Measurements from ENCODE around the gene PKNOX2. TPM values are rescaled to one million over a fixed set of nuclear protein-coding genes. Genes with fewer than 3 reads are reported as not detected.

The PKNOX2 gene
- total RNA-seq, 1 donor from 2014 or later: 3.4 TPM

DNA sequence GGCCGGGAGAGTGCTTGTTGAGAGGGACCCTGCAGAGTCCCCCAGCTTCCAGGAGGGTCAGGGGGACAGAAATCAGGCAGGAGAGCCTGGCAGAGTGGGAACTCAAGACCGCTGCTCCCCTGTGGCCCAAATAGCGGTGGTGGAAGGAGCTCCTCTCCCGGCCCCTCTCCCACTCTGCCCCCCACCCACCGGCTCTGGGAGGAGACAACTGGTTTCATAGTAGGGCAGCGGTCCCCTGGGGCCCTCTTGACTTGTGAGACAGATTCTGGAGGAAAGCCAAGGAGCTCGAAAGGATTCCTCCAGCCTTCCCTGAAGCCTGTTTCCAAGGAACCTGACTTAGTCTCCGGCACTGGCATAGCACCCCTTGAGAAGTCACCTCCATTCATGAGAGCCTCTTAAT lies 10.1 kb downstream of the PKNOX2 start:
- Histone ChIP-seq H3K9me3 (no peaks in the 10 kb centered on the region), H3K4me3 (no peak overlapping the region), H3K4me1 (peaks cover 19% of the 10 kb centered on the region), H3K27ac (no peak overlapping the region), H3K36me3 (no peaks in the 10 kb centered on the region), H3K27me3 (no peaks in the 10 kb centered on the region)
- intact Hi-C loops (cut with DNase I): no loop called here
- TF ChIP-seq POLR2AphosphoS5 (IDR thresholded peaks at IDR 0.05; ENCODE audit: insufficient read depth in 1 of 2, low read depth in 1 of 2) (no peak), POLR2A (IDR thresholded peaks at IDR 0.05) (no peak)
- TF ChIP-seq, protein P1, sequence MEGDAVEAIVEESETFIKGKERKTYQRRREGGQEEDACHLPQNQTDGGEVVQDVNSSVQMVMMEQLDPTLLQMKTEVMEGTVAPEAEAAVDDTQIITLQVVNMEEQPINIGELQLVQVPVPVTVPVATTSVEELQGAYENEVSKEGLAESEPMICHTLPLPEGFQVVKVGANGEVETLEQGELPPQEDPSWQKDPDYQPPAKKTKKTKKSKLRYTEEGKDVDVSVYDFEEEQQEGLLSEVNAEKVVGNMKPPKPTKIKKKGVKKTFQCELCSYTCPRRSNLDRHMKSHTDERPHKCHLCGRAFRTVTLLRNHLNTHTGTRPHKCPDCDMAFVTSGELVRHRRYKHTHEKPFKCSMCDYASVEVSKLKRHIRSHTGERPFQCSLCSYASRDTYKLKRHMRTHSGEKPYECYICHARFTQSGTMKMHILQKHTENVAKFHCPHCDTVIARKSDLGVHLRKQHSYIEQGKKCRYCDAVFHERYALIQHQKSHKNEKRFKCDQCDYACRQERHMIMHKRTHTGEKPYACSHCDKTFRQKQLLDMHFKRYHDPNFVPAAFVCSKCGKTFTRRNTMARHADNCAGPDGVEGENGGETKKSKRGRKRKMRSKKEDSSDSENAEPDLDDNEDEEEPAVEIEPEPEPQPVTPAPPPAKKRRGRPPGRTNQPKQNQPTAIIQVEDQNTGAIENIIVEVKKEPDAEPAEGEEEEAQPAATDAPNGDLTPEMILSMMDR (IDR thresholded peaks at IDR 0.05): no peak
- no peak for DNase-seq (ENCODE audit: extremely low spot score in 2 of 2)

- H3K9me3 ChIP-seq: no peaks in the 10 kb centered on the region
- no peaks in the 10 kb centered on the region for H3K27me3 ChIP-seq
- peaks cover 14% of the 10 kb centered on the region for H3K4me1 ChIP-seq
- no peak overlapping the region for H3K4me3 ChIP-seq
- H3K36me3 ChIP-seq: no peaks in the 10 kb centered on the region
- no peak for TF ChIP-seq POLR2A (IDR thresholded peaks at IDR 0.05)
- TF ChIP-seq, protein P1 (IDR thresholded peaks at IDR 0.05): no peak
- intact Hi-C loops (cut with DNase I): no loop called here
- H3K27ac ChIP-seq: no peak overlapping the region
- no peak for DNase-seq (ENCODE audit: extremely low spot score in 2 of 2)
Observed at GRCh38 chr11:125175166-125175565, 10.6 kb downstream of the PKNOX2 start.

DNA sequence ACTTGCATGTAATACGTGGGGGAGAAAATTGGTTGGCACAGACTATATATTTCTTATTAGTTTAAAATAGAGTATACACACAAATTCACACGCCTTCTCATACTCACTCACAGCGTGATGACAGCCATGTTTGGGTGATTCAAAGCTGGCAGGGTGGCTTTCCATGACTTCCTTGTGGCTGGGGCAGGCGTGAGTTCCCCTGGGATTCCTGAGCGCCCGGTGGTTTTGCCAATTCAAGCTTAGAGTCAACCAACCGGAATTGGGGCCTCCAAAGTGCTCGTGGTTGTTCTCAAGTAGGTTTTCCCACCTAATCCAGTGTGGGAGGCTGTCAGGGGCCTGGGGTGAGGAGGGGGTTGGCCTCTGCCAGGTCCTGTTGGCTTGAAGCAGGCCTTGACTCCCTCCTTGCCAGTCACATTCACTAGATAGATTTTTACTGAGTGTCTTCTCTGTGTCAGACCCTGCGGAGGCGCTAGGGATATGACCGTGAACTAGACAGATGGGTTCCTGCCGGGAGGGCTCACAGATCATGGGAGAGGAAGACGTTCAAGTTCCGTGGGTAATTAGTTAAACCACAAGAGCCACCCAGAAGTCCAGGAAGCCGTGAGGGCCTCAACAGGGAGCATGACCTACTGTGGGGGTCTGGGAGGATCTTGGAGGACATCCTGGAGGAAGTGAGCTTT lies 11.5 kb downstream of the PKNOX2 start:
- no peak for DNase-seq (ENCODE audit: extremely low spot score in 2 of 2)
- H3K36me3 ChIP-seq: no peaks in the 10 kb centered on the region
- H3K4me3 ChIP-seq: no peak overlapping the region
- no peak for TF ChIP-seq POLR2AphosphoS5 (IDR thresholded peaks at IDR 0.05; ENCODE audit: insufficient read depth in 1 of 2, low read depth in 1 of 2)
- TF ChIP-seq, protein P1 (IDR thresholded peaks at IDR 0.05): no peak
- no peak for TF ChIP-seq POLR2A (IDR thresholded peaks at IDR 0.05)
- no peaks in the 10 kb centered on the region for H3K9me3 ChIP-seq
- intact Hi-C loops (cut with DNase I): no loop called here
- H3K27me3 ChIP-seq: no peaks in the 10 kb centered on the region
- no peak overlapping the region for H3K27ac ChIP-seq
- H3K4me1 ChIP-seq: peaks cover 6% of the 10 kb centered on the region

- Histone ChIP-seq H3K36me3 (no peaks in the 10 kb centered on the region), H3K9me3 (no peaks in the 10 kb centered on the region), H3K27ac (no peak overlapping the region), H3K27me3 (no peaks in the 10 kb centered on the region), H3K4me1 (no peaks in the 10 kb centered on the region), H3K4me3 (no peak overlapping the region)
- TF ChIP-seq, protein P1 (IDR thresholded peaks at IDR 0.05): no peak
- TF ChIP-seq POLR2AphosphoS5 (IDR thresholded peaks at IDR 0.05; ENCODE audit: insufficient read depth in 1 of 2, low read depth in 1 of 2) (no peak), POLR2A (IDR thresholded peaks at IDR 0.05) (no peak)
- intact Hi-C loops (cut with DNase I): no loop called here
- no peak for DNase-seq (ENCODE audit: extremely low spot score in 2 of 2)
Observed at GRCh38 chr11:125176866-125177265, 12.3 kb downstream of the PKNOX2 start.

DNA sequence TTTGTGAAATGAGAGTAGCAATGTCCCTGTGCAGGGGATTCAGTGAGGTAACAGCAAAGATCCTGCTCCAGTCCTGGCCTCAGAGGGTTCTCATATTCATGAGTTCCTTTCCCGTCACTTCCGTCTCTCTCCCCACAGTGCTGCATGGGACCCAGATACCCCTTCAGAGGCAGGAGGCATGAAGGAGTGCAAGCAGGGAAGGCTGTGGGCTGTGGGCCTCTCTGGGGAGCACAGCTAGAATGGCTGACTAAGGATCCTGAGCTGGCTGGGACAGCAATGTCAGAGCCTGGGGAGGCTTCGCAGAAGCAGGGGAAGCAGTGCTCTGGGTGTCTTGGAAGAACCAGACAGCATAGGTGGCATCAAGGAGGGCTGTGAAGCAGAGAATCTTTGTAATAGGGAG lies 13.0 kb downstream of the PKNOX2 start:
- Histone ChIP-seq H3K36me3 (no peaks in the 10 kb centered on the region), H3K4me1 (no peaks in the 10 kb centered on the region), H3K27ac (no peak overlapping the region), H3K9me3 (no peaks in the 10 kb centered on the region), H3K27me3 (no peaks in the 10 kb centered on the region), H3K4me3 (no peak overlapping the region)
- TF ChIP-seq, protein P1 (IDR thresholded peaks at IDR 0.05): no peak
- TF ChIP-seq POLR2A (IDR thresholded peaks at IDR 0.05) (no peak), POLR2AphosphoS5 (IDR thresholded peaks at IDR 0.05; ENCODE audit: insufficient read depth in 1 of 2, low read depth in 1 of 2) (no peak)
- no peak for DNase-seq (ENCODE audit: extremely low spot score in 2 of 2)
- intact Hi-C loops (cut with DNase I): no loop called here

Data from vagina (tissue), 2 donors.